Measurements from ENCODE around the gene AP5S1. TPM values are rescaled to one million over a fixed set of nuclear protein-coding genes. Genes with fewer than 3 reads are reported as not detected.

The AP5S1 gene
- total and polyA plus RNA-seq, 2 of the 13 experiments (the other 11 are each of a cell fraction or from before 2014, with no cell fraction given): 7.9 to 23.2 TPM

- TF ChIP-seq CREB1 (IDR thresholded peaks at IDR 0.05) (peak; percentile 31; the same call in 1 of the 2 replicates), CREB1 (CRISPR knock-in tag; IDR thresholded peaks at IDR 0.05) (no peak), ZNF260 (CRISPR knock-in tag; IDR thresholded peaks at IDR 0.05; ENCODE audit: borderline replicate concordance, low read depth) (no peak), ARID2 (CRISPR knock-in tag; IDR thresholded peaks at IDR 0.05; ENCODE audit: borderline replicate concordance) (peak; percentile 75; the same call in 1 of the 2 replicates), RNF2 (conservative IDR thresholded peaks at IDR 0.05; ENCODE audit: low read depth) (peak; percentile 75), FOSL1 (CRISPR knock-in tag; IDR thresholded peaks at IDR 0.05; ENCODE audit: borderline replicate concordance) (no peak), GPN1 (CRISPR knock-in tag; IDR thresholded peaks at IDR 0.05; ENCODE audit: borderline replicate concordance) (no peak; the same call in none of the 2 replicates), ZKSCAN5 (CRISPR knock-in tag; IDR thresholded peaks at IDR 0.05) (no peak), ZMYM2 (CRISPR knock-in tag; IDR thresholded peaks at IDR 0.05) (no peak), KAT7 (CRISPR knock-in tag; IDR thresholded peaks at IDR 0.05; ENCODE audit: borderline replicate concordance) (peak; percentile 99), ZSCAN29 (CRISPR knock-in tag; conservative IDR thresholded peaks at IDR 0.05) (no peak), PAF1 (CRISPR knock-in tag; IDR thresholded peaks at IDR 0.05) (no peak), FOXO1 (CRISPR knock-in tag; IDR thresholded peaks at IDR 0.05) (no peak), ZNF225 (CRISPR knock-in tag; IDR thresholded peaks at IDR 0.05) (peak; percentile 90), ZNF652 (CRISPR knock-in tag; IDR thresholded peaks at IDR 0.05; ENCODE audit: borderline replicate concordance, low read depth) (no peak; the same call in 1 of the 2 replicates), ZNF468 (CRISPR knock-in tag; IDR thresholded peaks at IDR 0.05) (no peak), SRSF1 (optimal IDR thresholded peaks at IDR 0.05; ENCODE audit: low read depth, low read length) (no peak), RBM39 (IDR thresholded peaks at IDR 0.05; ENCODE audit: low read depth, low read length, poor library complexity, severe bottlenecking) (peak; percentile 99), HMG20B (CRISPR knock-in tag; conservative IDR thresholded peaks at IDR 0.05) (no peak), GRHL1 (CRISPR knock-in tag; conservative IDR thresholded peaks at IDR 0.05) (no peak), SMC3 (IDR thresholded peaks at IDR 0.05; ENCODE audit: low read length) (no peak), ZUFSP (CRISPR knock-in tag; IDR thresholded peaks at IDR 0.05; ENCODE audit: borderline replicate concordance) (no peak), ZNF234 (CRISPR knock-in tag; conservative IDR thresholded peaks at IDR 0.05) (peak; percentile 96; the same call in 1 of the 2 replicates), ZNF20 (CRISPR knock-in tag; IDR thresholded peaks at IDR 0.05) (0 out of 2 replicates have a peak, but pooled peaks have one; percentile 75), ZBTB34 (CRISPR knock-in tag; IDR thresholded peaks at IDR 0.05) (peak; percentile 60; the same call in 1 of the 2 replicates), NCOR1 (IDR thresholded peaks at IDR 0.05; ENCODE audit: borderline replicate concordance, low read length) (no peak), ZNF543 (CRISPR knock-in tag; IDR thresholded peaks at IDR 0.05) (peak; percentile 60), ZNF460 (CRISPR knock-in tag; IDR thresholded peaks at IDR 0.05; ENCODE audit: borderline replicate concordance) (no peak)
Observed at GRCh38 chr20:3846740-3847428, 26.5 kb downstream of the AP5S1 start, which contains the start of gene MAVS (continued).

Measured in HepG2 (cell line).